ENCODE results near the gene EXOC1. TPM values are rescaled to one million over a fixed set of nuclear protein-coding genes. Genes with fewer than 3 reads are reported as not detected.

The EXOC1 gene
- total RNA-seq, 1 experiment from 2014 or later: 24.1 TPM

- Histone ChIP-seq H3K36me3 (ENCODE audit: control insufficient read depth, insufficient read depth, low read length) (peaks cover 4% of the 10 kb centered on the region), H3K27ac (ENCODE audit: low read length) (peak overlapping the region; percentile 88), H3K4me1 (ENCODE audit: control insufficient read depth, insufficient read depth, low read length) (peaks cover 15% of the 10 kb centered on the region), H3K4me3 (ENCODE audit: low read depth in 2 of 2, low read length in 2 of 2) (peak overlapping the region; percentile 60 to 90), H3K9me3 (ENCODE audit: control insufficient read depth, insufficient read depth, low read depth, low read length) (no peaks in the 10 kb centered on the region), H3K27me3 (ENCODE audit: control insufficient read depth, insufficient read depth, low read length) (no peaks in the 10 kb centered on the region)
- no peak for DNase-seq (ENCODE audit: low read depth, low spot score)
- POLR2A ChIA-PET: interaction anchor here (0.6 to 0.9 kb wide), 3 partner anchors 12 to 490 kb away, joined by 3 to 5 read pairs (median 3); partner anchors contain the start of gene AASDH
- TF ChIP-seq REST (IDR thresholded peaks at IDR 0.05; ENCODE audit: insufficient read depth in 1 of 2, low read depth in 2 of 2, low read length in 1 of 2) (no peak), TCF7L2 (IDR thresholded peaks at IDR 0.05; ENCODE audit: low read depth, low read length) (no peak), POLR2AphosphoS5 (IDR thresholded peaks at IDR 0.05; ENCODE audit: low read depth, low read length) (no peak), SIN3A (IDR thresholded peaks at IDR 0.05; ENCODE audit: borderline replicate concordance, insufficient read depth, low read depth, low read length) (no peak)
- TF ChIP-seq, protein P1, sequence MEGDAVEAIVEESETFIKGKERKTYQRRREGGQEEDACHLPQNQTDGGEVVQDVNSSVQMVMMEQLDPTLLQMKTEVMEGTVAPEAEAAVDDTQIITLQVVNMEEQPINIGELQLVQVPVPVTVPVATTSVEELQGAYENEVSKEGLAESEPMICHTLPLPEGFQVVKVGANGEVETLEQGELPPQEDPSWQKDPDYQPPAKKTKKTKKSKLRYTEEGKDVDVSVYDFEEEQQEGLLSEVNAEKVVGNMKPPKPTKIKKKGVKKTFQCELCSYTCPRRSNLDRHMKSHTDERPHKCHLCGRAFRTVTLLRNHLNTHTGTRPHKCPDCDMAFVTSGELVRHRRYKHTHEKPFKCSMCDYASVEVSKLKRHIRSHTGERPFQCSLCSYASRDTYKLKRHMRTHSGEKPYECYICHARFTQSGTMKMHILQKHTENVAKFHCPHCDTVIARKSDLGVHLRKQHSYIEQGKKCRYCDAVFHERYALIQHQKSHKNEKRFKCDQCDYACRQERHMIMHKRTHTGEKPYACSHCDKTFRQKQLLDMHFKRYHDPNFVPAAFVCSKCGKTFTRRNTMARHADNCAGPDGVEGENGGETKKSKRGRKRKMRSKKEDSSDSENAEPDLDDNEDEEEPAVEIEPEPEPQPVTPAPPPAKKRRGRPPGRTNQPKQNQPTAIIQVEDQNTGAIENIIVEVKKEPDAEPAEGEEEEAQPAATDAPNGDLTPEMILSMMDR (IDR thresholded peaks at IDR 0.05): no peak
- no TSS peak for BruUV-seq (replicated peaks)
- in situ Hi-C loops (cut with HindIII; ENCODE audit: low pct_unique_long_range_greater_than_20kb, low sequenced_read_pairs): no loop called here
- ATAC-seq: no peak
- CTCF ChIA-PET: interaction anchor here (0.5 to 0.9 kb wide), 3 partner anchors 28 to 496 kb away, joined by 3 to 5 read pairs (median 3); no protein-coding TSS in a partner anchor
- intact Hi-C loops (cut with micrococcal nuclease; ENCODE audit: unreplicated experiment): loop anchor here (5.0 kb wide), 1 partner anchor 353 kb away; no protein-coding TSS in a partner anchor
Measured at GRCh38 chr4:55949482-55949802, 96.0 kb downstream of the EXOC1 start.

GRCh38 chr4:55951191-55951922 lies 97.9 kb downstream of the EXOC1 start:
- ChIA-PET CTCF (no interaction called here), POLR2A (no interaction called here)
- intact Hi-C loops (cut with micrococcal nuclease; ENCODE audit: unreplicated experiment): loop anchor here (10.0 kb wide), 1 partner anchor 483 kb away; the partner anchor contains the start of genes PAICS and PPAT
- TF ChIP-seq SIN3A (IDR thresholded peaks at IDR 0.05; ENCODE audit: borderline replicate concordance, insufficient read depth, low read depth, low read length) (no peak), TCF7L2 (IDR thresholded peaks at IDR 0.05; ENCODE audit: low read depth, low read length) (no peak)
- no peak overlapping the region for H3K27ac ChIP-seq (ENCODE audit: low read length)
- no TSS peak for BruUV-seq (replicated peaks)
- in situ Hi-C loops (cut with HindIII; ENCODE audit: low pct_unique_long_range_greater_than_20kb, low sequenced_read_pairs): no loop called here
- H3K9me3 ChIP-seq (ENCODE audit: control insufficient read depth, insufficient read depth, low read depth, low read length): no peaks in the 10 kb centered on the region
- H3K27me3 ChIP-seq (ENCODE audit: control insufficient read depth, insufficient read depth, low read length): no peaks in the 10 kb centered on the region
- DNase-seq (ENCODE audit: low read depth, low spot score) (no peak), ATAC-seq (no peak)
- peaks cover 15% of the 10 kb centered on the region for H3K4me1 ChIP-seq (ENCODE audit: control insufficient read depth, insufficient read depth, low read length)
- peaks cover 6% of the 10 kb centered on the region for H3K36me3 ChIP-seq (ENCODE audit: control insufficient read depth, insufficient read depth, low read length)
- no peak overlapping the region for H3K4me3 ChIP-seq (ENCODE audit: low read depth in 2 of 2, low read length in 2 of 2)

Other genes with a start within 250 kb of the EXOC1 start
- 0.54 TPM for gene NMU, start 217.3 kb upstream of the EXOC1 start, total RNA-seq (2021; ENCODE audit: unreplicated experiment)
- not detected for gene EXOC1L, start 33.9 kb upstream of the EXOC1 start, total RNA-seq (2021; ENCODE audit: unreplicated experiment)
- gene CEP135, start 95.3 kb downstream of the EXOC1 start, total RNA-seq (2021; ENCODE audit: unreplicated experiment): 9.5 TPM